GM21723 (cell line): ENCODE data around the gene SMTN.
A peak's percentile ranks its signal among the peaks of the same experiment; 100 is the strongest.
"Not testable (repeated sequence)": the region's sequence is repeated elsewhere in the genome, so short reads cannot be mapped to it uniquely, and the experiment has no call there.

Experiments
- ATAC-seq: cut with Tn5 transposase; IDR thresholded peaks from one replicate; pipeline ENCODE4 v1.9.1; 2021; ENCODE audit warnings: mild to moderate bottlenecking, moderate library complexity; ENCODE audit not compliant: unreplicated experiment

Gene SMTN

DNA sequence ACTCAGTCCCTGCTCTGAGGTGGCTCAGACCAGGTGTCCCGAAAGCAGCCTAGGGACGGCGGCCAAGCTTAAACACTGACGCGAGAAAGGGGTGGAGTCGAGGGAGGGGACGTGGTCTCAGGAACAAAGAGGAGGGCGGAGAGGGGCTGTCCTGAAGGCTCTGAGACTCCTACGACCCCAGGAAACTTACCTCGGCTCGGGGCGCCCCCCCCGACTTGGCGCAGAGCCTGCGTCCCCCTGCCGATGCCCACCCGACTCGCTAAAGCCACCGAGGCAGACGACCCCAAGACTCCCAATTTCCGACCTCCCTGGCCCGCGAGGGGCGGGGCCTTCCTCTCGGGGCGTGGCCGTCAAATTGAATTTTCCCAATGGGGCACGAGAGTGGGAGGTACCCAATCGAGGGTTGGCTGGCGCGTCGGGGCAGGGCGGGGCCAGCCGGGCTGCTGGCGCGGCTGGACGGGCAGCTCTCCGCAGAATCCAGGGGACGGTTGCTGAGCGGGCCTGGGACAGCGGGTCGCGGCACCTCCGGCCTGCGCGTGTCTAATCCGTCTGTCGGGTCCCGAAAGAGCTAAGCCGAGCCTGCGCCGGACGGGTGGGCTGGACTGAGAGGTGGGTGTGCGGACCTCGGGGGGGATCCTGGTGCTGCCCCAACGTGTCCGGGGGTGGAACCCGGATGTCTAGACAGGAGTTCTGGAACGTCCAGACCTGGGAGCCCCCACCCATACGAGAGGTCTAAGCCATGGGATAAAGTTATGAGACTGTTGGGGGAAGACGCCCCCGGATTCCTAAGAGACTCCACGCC is at the start of gene SMTN:
TSS of gene SMTN (plus strand) at position 471 of the 802 bp plus-strand sequence. CDS start 1,941 bp downstream, outside the sequence.
- ATAC-seq, result peak; percentile 60

DNA sequence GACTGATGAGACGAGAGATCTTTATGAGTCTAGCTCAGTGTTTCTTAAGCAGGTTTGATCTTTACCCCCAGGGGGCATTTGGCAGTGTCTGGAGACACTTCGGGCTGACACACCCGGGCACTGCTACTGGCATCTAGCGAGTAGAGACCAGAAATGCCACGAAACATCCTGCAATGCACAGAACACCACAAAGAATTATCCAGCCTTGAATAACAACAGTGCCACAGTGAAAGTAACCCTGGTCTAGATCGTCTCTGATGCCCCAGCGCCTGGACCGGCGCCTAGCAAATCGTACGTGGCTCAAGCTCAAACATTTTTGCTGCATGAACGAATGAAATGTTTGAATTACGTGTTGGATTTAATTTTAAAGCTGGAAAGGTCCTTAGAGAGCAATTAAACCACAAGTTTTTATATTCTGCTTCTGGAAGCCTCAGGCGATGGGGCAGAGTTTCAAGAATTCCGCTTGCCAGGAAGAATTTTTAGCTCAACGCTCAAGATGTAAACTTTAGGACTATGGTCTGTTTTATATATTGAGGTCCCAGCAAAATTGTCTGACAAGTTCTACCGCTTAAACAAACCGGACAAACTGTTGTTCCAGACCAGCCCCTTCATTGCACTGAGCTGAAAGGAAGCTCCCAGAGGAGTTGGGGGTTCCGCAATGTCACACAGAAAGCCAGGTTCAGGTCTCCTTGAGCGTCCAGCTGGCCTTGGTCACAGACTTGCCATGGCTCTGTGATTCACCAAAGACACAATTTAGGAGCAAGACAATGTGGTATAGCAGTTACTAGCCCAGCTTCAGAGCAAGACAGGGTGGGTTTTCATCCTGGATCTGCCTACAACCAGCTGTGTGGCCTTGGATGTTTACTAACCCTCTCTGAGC is 44.2 kb upstream of the SMTN start:
- ATAC-seq, result no peak

DNA sequence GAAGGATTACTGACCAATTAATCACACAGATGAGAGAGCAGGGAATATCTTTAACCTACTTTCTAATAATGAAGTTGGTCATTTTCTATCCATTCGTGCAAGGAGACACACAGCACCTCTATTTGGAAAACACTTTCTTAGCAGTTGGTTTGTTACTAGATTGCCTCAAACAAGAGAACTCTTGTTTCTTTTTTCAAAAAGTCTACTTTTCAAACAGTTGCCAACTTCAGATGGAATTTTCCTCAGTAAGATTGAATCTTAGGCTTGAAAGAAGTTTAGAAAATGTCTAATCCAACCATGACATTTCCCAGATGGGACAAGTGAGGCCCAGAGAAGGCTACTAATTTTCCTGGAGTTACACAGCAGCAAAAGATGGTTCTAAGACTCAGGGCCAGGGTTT is 42.4 kb upstream of the SMTN start:
- ATAC-seq, result no peak

DNA sequence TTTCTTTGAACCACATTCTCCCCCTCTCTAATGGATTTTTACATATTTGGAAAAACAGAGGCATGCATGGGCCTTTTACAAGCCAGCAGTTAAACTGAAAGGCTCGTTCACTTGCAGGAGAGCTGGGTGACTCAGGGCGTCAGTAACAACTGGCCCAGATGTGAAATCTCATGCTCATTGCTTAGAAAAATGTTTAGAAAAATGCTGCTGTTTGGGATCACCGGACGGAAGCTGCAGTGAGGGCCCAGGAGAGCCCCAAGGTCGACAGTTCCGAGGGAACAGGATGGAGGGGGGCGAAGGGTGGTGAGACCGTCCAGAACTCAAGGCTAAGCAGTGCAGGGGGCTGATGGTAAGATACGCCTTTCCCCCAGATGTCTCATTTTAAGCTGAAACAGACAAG is 41.7 kb upstream of the SMTN start:
- ATAC-seq, result no peak

DNA sequence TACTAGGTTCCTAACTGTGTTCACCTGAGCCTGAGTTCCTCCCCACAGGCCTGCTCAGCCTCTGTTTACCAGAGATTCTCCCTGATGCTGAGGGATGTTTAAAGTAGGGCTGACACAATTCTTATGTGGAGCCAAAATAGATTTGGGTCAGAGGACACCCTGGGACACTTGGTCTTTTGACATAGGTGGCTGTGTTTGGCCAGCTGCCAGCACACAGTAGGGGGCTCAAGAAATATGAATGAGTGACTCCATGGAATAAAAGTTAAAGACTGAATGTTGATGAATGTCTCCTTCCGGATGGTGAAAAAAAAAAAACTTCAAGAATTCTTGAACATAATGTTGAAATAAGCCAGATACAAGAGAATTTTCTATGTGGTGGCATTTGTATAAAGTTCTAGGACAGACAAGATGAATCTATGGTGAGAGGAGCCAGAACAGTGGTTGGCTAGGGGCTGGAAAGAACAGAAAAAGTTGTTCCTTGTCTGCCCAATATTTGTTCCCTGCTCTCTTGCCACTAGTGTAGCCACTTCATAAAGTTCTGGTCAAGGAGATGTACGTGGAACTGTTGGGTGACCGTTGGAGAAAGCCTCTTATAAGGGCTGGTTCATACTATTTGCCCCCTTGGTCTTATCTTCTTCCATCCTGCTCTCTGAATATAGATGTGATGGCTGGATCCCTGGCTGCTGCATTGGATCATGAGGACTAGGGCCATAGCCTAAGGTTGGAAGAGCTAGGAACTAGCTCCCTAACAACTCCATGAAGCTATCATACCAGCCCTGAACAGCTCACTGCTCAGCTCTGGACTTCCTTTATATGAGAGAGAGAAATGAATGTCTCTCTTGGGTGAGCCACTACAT is 40.3 kb upstream of the SMTN start:
- no peak for ATAC-seq

DNA sequence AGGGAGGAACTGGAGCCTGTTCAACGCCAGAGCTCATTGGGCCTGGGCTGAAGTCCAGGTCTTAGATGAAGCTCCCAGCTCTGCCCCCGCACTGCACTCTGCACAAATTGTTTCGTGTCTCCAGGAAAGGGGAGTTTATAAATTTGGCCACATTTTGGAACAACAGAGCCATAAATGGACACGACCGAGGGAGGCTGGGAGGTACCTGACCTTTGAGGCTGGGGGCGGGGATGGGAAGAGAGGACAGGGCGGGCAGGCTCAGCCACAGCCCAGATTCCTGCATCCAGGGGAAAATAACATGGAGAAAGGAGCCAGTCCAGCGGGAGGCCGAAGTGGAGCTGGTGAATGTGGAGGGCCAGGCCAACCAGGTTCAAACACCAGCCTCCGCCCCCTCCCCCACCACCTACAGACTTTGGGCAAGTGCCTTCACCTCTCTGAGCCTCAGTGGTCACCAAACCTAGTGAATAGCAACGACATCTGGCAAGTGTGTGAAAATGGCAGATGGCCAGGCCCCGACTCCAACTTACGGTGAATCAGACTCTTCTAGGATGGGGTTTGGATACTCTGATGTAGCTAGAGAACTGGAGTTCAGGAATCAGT is 36.8 kb upstream of the SMTN start:
- ATAC-seq, result no peak

DNA sequence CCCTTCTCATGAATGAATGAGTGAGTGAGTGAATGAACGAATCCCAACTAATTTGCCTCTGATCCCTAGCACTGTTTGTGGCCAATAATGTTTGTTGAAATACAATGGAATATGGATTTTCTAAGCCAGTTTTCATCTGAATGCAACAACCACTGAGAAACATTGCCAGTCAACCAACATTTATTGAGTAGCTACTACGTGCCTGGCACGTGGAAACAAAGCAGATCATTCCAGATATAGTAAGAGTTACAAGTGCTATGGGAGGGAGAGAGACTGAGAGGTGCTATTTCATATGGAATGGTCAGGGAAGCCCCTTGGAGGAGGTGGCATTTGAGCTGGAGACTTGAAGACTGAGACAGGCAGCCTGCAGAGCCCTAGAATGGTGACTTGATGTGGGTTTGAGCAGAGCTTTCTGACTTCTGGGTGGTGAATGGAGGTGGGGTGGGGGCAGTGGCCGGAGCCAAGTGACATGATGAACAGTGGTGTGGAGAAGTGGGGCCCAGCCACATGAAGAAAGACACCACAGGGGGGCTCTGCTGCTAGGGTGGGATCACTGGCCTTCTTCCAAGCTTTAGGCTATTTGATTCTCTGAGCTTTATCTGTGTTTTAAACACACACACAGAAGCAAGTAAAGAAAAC is 35.1 kb upstream of the SMTN start:
- no peak for ATAC-seq

DNA sequence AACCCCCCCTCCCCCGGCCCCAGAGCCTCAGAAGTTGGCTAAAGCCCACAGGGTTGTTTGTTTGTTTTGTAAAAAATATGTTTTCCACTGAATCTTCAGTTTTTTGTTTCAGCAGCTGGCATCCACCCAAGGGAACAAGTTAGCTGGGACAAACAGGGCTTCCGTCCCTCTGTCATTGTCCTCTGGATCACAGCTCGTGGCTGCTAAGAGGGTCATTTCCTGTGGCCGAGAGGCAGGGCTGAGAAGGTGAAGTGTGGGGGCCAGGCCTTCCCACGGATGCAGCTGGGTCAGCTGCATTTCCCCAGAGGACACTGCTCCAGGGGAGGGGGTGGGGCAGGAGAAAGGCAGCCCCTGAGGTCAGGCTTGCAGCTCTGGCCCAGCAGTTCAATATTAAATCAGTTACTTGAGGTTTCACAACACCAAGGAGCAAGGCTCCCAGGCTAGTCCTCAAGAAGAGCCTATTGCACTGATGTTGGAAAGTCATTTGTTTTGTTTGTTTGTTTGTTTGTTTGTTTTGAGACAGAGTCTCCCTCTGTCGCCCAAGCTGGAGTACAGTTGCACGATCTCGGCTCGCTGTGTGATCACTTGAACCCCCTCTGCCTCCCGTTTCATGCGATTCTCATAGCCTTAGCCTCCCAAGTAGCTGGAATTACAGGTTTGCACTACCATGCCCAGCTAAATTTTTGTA is 34.4 kb upstream of the SMTN start:
- no peak for ATAC-seq

DNA sequence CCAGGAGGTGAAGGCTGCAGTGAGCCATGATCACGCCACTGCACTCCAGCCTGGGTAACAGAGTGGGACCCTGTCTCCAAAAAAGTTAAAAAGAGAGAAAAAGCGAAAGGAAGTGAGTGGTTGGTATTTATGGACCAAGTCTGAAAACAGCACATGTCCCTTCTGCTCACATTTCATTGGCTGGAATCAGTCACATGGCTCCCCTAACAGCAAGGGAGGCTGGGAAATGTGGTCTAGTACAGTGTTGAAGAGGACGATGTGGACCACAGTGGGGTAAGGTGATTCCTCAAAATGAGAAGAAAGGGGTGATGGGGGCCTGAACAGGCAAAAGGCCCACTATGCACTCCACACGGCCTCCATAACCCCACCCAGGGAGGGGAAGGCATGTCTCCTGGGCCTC is 32.5 kb upstream of the SMTN start:
- no peak for ATAC-seq

DNA sequence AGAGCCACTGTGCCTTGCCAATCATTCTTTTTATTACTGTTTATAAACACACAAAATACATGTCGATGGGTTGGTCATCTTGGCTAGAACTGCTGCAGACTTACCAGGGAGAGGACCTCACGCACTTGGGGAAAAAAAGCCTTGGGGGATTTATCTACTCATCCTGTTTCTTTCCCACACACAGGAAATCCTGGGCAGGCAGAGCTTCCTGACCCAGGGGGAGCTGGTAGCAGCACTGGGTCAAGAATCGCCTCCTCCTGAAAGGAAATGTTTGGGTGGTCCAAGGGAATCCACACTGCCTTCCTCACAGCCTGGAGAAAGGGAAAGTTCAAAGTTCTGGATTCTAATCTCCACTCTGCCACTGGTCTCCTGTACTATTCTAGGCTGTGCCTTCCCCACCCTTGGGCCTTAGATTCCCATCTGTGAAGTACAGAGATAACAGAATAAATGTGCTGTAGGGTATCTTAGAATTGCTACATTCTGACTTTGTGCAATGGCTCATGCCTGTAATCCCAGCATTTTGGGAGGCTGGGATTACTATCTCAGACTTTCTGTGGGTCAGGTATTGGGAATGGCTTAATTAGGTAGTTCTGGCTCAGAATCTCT is 31.2 kb upstream of the SMTN start:
- ATAC-seq, result no peak

DNA sequence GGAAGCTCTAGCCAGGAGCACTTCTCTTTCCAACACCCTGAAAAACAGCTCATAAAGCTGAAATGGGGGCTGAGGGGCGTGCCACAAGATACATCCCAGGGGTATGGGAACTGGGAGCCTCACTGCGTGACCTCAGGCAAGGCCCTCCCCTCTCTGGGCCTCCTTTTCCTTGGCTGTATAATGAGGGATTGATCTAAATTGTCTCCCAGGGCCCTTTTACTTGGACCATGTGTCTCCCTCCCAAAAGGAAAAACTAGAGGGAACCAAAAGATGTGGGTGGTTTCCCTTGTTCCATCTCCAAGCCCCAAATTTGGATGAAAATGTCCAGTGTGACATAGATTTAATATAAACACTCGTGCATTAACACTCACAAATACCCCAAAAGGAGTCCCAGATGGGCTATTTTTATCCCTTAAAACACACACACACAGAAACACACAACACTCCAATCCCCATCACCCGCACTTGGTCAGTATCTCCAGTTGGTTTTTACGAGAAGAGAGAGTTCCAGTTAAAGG is 25.9 kb upstream of the SMTN start:
- ATAC-seq, result no peak

DNA sequence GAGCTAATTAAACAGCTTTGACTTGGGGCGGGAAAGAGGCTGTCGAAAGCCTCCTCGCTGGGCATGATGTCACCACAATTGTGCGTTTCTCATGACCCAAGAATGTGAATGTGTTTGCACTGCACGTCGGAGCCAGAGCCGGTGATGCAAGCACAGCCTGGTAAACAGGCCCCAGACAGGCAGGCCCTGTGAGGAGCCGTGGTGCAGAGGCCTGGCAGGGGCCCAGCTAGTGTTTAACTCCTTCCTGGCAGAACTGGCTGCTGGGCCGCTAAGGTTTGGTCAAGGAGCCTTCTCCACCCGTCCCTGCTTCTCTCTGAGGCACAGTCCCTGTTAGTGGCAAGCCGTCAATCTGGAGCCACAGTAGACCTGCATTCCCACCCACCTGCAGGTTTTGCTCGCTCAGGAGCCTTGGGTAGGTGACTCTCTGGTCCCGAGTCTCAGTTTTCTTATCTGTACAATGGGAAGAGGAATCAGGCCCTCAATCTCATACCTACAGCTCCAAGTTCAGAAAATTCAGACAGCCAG is 25.4 kb upstream of the SMTN start:
- ATAC-seq, result no peak

DNA sequence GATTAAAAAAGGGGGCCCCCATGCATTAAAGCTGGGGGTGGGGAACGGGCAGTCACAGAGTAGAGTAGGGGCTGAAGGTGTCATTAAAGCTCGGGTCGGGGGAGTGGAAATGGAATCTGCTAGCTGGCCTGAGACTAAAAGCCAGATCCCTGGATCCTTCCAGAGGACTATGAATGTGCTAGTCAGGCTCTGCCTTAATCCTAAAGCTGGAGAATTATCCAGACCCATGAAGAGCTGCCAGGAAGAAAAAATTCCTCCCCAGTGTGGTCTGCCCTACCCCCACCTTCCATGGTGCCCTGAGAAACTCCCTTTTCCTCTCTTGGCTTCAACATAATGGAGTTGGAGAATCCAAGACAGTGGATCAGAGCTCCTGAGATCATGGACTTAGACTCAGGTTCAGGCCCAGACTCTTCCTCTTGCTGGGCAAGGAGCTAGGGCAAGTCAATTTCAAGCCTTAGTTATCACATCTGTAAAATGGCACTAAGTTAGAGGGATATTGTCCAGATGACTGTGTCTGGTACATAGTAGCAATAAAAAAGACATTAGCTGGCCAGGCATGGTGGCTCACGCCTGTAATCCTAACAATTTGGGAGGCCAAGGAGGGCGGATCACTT is 24.0 kb upstream of the SMTN start:
- no peak for ATAC-seq

DNA sequence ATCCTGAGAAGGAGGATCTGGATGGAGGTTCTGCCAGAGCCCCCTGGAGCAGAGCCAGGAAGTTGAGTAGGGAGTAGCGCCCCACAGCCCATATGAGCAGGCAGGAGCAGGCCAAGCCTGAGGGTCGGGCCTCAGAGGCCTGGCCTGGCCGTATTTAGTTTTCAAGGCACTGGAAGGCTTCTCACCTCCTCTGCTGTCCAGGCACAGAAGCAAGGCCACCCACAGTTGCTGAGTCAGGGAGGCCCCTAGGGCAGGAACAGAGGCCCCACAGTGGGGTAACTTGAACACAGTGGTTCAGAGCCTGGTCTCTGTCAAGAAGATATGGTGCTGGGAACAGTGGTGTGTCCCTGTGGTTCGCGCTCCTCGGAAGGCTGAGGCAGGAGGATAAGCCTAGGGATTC is 21.5 kb upstream of the SMTN start:
- not testable (repeated sequence) for ATAC-seq

DNA sequence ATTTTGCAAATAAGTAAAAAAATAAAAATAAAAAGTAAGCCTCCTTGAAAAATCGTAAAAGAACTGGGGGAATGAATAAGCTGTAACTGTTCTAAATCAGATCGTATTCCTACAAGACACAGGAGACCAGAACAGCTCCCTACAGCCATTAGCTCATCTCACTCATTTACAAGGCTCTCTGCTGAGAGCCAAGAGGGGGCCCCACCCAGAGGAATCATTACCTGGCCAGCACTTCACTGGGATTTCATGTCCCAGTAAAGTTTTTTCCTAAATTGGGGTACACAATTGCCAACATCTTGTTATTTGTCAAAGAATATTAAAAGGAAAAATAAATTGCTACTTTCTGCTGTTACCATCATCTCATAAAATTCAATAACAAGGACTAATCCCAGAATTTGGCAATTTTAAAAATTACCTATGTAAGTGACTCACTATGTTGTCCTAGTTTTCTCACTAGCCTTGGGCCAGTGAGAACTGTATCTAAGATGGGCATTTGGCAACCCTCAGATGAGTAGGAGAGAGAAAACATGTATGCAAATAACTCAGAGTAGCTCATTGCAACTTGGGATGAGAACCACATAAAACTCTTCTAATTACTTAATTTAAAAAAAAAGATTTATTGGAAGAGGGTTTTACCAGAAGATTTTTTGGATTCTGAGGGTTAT is 18.4 kb upstream of the SMTN start:
- ATAC-seq, result no peak

DNA sequence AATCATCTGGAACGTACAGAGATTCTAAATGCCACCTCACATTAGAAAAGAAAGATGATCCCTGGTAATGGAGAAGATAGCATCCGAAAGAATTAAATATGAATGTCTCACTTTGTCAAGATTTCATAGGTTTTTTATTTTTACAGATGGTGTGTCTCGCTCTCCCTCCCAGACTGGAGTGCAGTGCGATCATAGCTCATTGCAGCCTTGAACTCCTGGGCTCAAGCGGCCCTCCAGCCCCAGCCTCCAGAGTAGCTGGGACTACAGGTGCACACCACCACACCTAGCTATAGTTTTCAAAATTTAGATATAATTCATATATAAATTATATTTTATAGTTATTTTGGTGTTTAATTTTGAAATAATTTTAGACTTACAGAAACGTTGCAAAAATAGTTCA is 16.7 kb upstream of the SMTN start:
- ATAC-seq, result no peak

DNA sequence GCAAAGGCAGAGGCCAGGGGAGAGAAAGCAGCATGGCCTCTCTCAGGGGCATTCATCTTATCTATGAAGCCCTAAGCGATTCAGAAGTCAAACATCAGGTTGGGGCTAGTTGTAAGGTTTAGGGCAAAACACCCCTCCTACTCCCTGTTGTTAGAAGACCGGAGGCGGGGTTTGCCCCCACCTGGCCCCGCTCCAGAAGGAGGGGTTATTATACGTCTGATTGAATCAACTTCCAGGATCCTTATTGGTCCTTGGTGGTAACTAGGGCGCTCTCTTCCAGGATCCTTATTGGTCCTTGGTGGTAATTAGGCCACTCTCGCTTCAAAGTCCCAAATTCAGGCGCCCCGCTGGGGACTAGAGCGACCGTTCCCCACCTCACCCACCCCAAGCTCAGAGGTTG is 12.1 kb upstream of the SMTN start:
- ATAC-seq, result no peak
